Lung (tissue), 12 donors: ENCODE measurements around the gene ARHGAP42. TPM values are rescaled to one million over a fixed set of nuclear protein-coding genes. Genes with fewer than 3 reads are reported as not detected.

Experiments used
- ATAC-seq: fragments of 200-7000 bp; cut with Tn5 transposase; one replicate; pipeline ENCODE4 v1.9.1; 2020; ENCODE audit warnings: moderate number of reproducible peaks; ENCODE audit not compliant: insufficient read depth, low FRiP score
- DNase-seq, 3 donors: peaks; one replicate each; pipeline ENCODE4 v3.0.0-alpha.2; 2013 to 2017
- H3K27ac ChIP-seq, 2 donors: one replicate each; pipeline ENCODE4 v1.5.1; 2013; ENCODE audit warnings: mild to moderate bottlenecking in 2 of 2, moderate library complexity in 2 of 2, control low read depth in 1 of 2, inconsistent platforms in 1 of 2, low read depth in 1 of 2, low read length in 1 of 2
- H3K27me3 ChIP-seq, 3 donors: one replicate each; pipeline ENCODE4 v1.5.1; 2013; ENCODE audit warnings: low read length in 2 of 3; ENCODE audit not compliant: control insufficient read depth in 3 of 3, insufficient read depth in 3 of 3
- H3K36me3 ChIP-seq, 4 donors: one replicate each; pipeline ENCODE4 v1.5.1; 2013; ENCODE audit warnings: low read length in 4 of 4, mild to moderate bottlenecking in 1 of 4, moderate library complexity in 1 of 4; ENCODE audit not compliant: control insufficient read depth in 4 of 4, insufficient read depth in 4 of 4
- H3K4me1 ChIP-seq, 5 donors: one replicate each; pipeline ENCODE4 v1.5.1; 2013; ENCODE audit warnings: low read length in 5 of 5, mild to moderate bottlenecking in 2 of 5, moderate library complexity in 1 of 5; ENCODE audit not compliant: control insufficient read depth in 5 of 5, insufficient read depth in 5 of 5
- H3K4me3 ChIP-seq: one replicate; pipeline ENCODE4 v1.5.1; 2013; ENCODE audit warnings: mild to moderate bottlenecking, control low read depth, moderate library complexity
- H3K9ac ChIP-seq, 2 donors: one replicate each; pipeline ENCODE4 v1.5.1; 2013; ENCODE audit warnings: low read length in 2 of 2, control low read depth in 1 of 2; ENCODE audit not compliant: insufficient read depth in 1 of 2
- H3K9me3 ChIP-seq, 4 donors: one replicate each; pipeline ENCODE4 v1.5.1; 2013; ENCODE audit warnings: low read length in 3 of 4, mild to moderate bottlenecking in 1 of 4, moderate library complexity in 1 of 4; ENCODE audit not compliant: control insufficient read depth in 4 of 4, insufficient read depth in 3 of 4
- WGBS, 2 donors: extraction: QIAGEN DNeasy Blood & Tissue Kit; methylation state at CpG; one replicate each; pipeline ENCODE4 v1.1.7; 2013; 5-methylcytosine and 5-hydroxymethylcytosine counted together
- polyA plus RNA-seq, 2 donors: library from polyadenylated mRNA; stranded (reverse); fragments of 200-250 nt; gene quantifications; one replicate each; pipeline ENCODE4 v1.2.1, GENCODE V29; 2013
- total RNA-seq, 2 donors: library from RNA; depleted of rRNA in 1 of 2; stranded (reverse); fragments of >200 nt in 1 of 2; gene quantifications; one replicate each; pipeline ENCODE4 v1.2.1, GENCODE V29; 2014 to 2021
- TF ChIP-seq, protein P1 (sequence below): IDR thresholded peaks from 2 replicates; pipeline ENCODE4 v1.5.1; 2012; ENCODE audit warnings: mild to moderate bottlenecking; ENCODE audit errors: control extremely low read depth, extremely low read depth
- donor health status: control.
- donor health status: control.
- donor health status: Bipolar disorder and iron deficiency.
- donor health status: healthy.
- donor health status: DM: yes; HTN: yes; CAD: no.

ARHGAP42 gene
- total and polyA plus RNA-seq, 4 donors = 4.1 to 58.6 (median 10.3) TPM

DNA sequence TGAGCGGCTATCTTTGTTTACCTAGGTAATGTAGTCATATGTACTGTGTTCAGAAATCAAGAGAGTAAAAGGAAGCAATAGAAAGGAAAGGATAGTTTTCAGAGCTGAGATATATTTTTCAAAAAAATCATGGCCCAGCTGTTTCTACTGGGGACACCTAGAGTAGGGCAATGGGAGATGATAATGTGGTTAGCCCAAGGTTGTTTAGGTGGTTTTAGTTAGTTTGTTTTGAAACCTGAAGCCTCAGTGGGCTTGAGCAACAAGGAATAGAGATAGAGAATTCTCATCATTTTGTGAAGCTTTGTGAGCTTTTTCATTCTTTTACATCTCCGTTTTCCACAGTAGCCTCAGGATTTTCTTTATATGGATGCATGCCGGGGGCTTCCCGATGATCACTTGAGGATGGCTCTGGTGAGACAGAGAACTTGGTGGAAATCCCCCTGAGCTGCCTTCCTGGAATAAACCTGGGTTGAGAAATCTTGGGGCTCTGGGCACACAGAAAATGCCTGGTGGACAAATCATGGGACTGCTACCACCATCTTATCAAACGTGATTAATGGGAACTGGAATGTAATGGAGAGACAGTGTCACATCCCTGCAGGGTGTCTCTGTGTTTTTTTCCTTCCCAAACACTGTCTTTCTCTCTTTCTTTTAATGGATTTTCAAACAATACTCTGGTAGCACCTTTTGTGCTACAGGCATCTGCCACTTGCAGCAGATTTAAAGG lies 49.0 kb downstream of the ARHGAP42 start:
- ATAC-seq = no peak
- 83 to 90% methylated on average over 5 of the region's 5 CpGs for whole genome bisulfite sequencing, 2 donors
- H3K9me3 ChIP-seq = no peaks in the 10 kb centered on the region
- H3K27me3 ChIP-seq = peaks cover 0 to 2% (median 0%) of the 10 kb centered on the region in 3 donors
- TF ChIP-seq, protein P1, sequence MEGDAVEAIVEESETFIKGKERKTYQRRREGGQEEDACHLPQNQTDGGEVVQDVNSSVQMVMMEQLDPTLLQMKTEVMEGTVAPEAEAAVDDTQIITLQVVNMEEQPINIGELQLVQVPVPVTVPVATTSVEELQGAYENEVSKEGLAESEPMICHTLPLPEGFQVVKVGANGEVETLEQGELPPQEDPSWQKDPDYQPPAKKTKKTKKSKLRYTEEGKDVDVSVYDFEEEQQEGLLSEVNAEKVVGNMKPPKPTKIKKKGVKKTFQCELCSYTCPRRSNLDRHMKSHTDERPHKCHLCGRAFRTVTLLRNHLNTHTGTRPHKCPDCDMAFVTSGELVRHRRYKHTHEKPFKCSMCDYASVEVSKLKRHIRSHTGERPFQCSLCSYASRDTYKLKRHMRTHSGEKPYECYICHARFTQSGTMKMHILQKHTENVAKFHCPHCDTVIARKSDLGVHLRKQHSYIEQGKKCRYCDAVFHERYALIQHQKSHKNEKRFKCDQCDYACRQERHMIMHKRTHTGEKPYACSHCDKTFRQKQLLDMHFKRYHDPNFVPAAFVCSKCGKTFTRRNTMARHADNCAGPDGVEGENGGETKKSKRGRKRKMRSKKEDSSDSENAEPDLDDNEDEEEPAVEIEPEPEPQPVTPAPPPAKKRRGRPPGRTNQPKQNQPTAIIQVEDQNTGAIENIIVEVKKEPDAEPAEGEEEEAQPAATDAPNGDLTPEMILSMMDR = no peak
- peak overlapping the region in 1 of 2 donors; percentile 41 for H3K27ac ChIP-seq
- H3K9ac ChIP-seq = no peak overlapping the region
- H3K4me1 ChIP-seq = peaks cover 4 to 36% (median 16%) of the 10 kb centered on the region in 5 donors
- H3K36me3 ChIP-seq = peaks cover 0 to 3% (median 0%) of the 10 kb centered on the region in 4 donors
- H3K4me3 ChIP-seq = no peak overlapping the region
- DNase-seq = no peak

DNA sequence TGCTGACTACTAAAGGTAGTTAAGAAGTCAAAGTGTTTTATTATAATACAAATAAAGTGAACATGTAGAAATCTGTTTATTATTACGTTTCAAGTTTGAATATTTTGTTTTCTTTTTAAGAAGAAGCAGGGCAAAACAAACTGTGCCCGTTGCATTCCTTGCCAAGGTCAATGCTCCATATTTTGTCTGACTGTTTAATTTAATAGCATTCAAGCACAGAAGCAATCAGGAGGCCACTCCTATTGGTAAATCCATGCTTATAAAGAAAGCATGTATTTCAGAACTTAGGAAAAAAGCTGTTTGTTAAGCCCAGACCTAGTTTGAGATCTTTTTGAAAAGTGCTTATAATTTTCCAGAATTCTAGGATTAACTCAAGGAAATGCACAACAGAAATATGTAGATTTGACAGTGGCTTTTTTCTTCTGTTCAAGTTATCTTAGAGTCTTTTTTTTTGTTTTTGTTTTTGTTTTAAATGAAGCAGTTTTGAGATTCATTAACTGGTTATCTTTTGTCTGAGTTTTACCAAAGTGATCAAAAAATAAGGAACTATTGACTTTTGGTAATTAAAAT lies 51.7 kb downstream of the ARHGAP42 start:
- H3K4me3 ChIP-seq = no peak overlapping the region
- H3K4me1 ChIP-seq = peaks cover 4 to 31% (median 20%) of the 10 kb centered on the region in 5 donors
- no peak overlapping the region for H3K9ac ChIP-seq
- 43 to 55% methylated on average over 2 of the region's 2 CpGs for WGBS, 2 donors
- ATAC-seq (no peak), DNase-seq (peak in 2 of 3 donors; percentile 37 to 50)
- no peak overlapping the region for H3K27ac ChIP-seq
- peaks cover 0 to 2% (median 0%) of the 10 kb centered on the region in 3 donors for H3K27me3 ChIP-seq
- H3K9me3 ChIP-seq = no peaks in the 10 kb centered on the region
- H3K36me3 ChIP-seq = peaks cover 0 to 3% (median 0%) of the 10 kb centered on the region in 4 donors
- TF ChIP-seq, protein P1 = no peak

DNA sequence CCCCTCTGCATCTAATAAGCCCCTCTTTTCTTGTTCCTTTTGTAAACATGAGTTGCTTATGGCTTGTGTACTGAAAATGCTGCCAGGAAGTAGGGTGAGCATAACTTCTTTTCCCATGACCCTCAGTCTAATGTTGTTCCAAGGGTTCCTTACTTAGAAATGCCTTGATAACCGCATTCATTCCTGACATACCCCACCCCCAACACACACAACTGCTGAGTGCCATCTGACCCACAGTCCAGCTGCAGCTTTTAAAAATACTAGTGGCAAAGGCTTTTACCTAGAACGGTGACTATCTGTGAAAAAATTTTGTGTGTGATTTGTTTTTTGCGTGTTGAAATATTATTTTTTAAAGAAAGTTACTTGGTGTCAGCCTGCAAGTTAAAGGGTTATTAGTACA lies 52.6 kb downstream of the ARHGAP42 start:
- WGBS, 2 donors = 50 to 62% methylated on average over 3 of the region's 3 CpGs
- H3K27me3 ChIP-seq = peaks cover 0 to 3% (median 2%) of the 10 kb centered on the region in 3 donors
- peak; percentile 64 for ATAC-seq
- H3K36me3 ChIP-seq = peaks cover 0 to 3% (median 0%) of the 10 kb centered on the region in 4 donors
- no peak overlapping the region for H3K4me3 ChIP-seq
- TF ChIP-seq, protein P1 = no peak
- H3K27ac ChIP-seq = no peak overlapping the region
- H3K9ac ChIP-seq = no peak overlapping the region
- no peaks in the 10 kb centered on the region for H3K9me3 ChIP-seq
- H3K4me1 ChIP-seq = peaks cover 4 to 31% (median 20%) of the 10 kb centered on the region in 5 donors
- peak; percentile 68 to 86 (median 82) for DNase-seq
